CD4-positive, alpha-beta T cell treated with Interleukin-6 for 4 hours (primary cell): ENCODE results near the gene CLDN20.

Experiments used
- DNase-seq: peaks from one replicate; pipeline ENCODE4 v3.0.0-alpha.2; 2020; ENCODE audit warnings: mixed read lengths

Gene CLDN20

GRCh38 chr6:155245831-155246230 is 18.0 kb upstream of the CLDN20 start:
- no peak for DNase-seq

- DNase-seq: no peak
These were observed 17.0 kb upstream of the CLDN20 start for GRCh38 chr6:155246825-155247224.

- DNase-seq: no peak
These were observed 16.2 kb upstream of the CLDN20 start for GRCh38 chr6:155247618-155248007.

- peak; percentile 25 for DNase-seq
These were observed 15.5 kb upstream of the CLDN20 start for GRCh38 chr6:155248008-155249001.

- DNase-seq: no peak
These were observed 13.0 kb upstream of the CLDN20 start for GRCh38 chr6:155250701-155251381.

- no peak for DNase-seq
These were observed 11.2 kb upstream of the CLDN20 start for GRCh38 chr6:155252581-155252980.

GRCh38 chr6:155253337-155253736 is 10.5 kb upstream of the CLDN20 start:
- DNase-seq: no peak

- DNase-seq: no peak
These were observed 9.7 kb upstream of the CLDN20 start for GRCh38 chr6:155254139-155254538.

- no peak for DNase-seq
These were observed 7.6 kb upstream of the CLDN20 start for GRCh38 chr6:155256122-155256795.

- DNase-seq: no peak
These were observed 6.0 kb upstream of the CLDN20 start for GRCh38 chr6:155257796-155258195.

GRCh38 chr6:155259204-155259603 is 4.6 kb upstream of the CLDN20 start:
- DNase-seq: no peak

GRCh38 chr6:155259897-155260296 is 3.9 kb upstream of the CLDN20 start:
- no peak for DNase-seq

- no peak for DNase-seq
These were observed 3.1 kb upstream of the CLDN20 start for GRCh38 chr6:155260686-155261085.

GRCh38 chr6:155261111-155261900 is 2.5 kb upstream of the CLDN20 start:
- DNase-seq: no peak

GRCh38 chr6:155262655-155263054 is 1.2 kb upstream of the CLDN20 start:
- DNase-seq: no peak

- DNase-seq: no peak
These were observed 994 bp downstream of the CLDN20 start for GRCh38 chr6:155264693-155265320.

GRCh38 chr6:155265843-155266535 is 2.2 kb downstream of the CLDN20 start:
- DNase-seq: no peak

GRCh38 chr6:155267411-155267810 is 3.6 kb downstream of the CLDN20 start:
- no peak for DNase-seq

GRCh38 chr6:155268088-155268867 is 4.5 kb downstream of the CLDN20 start:
- peak; percentile 12 for DNase-seq

GRCh38 chr6:155269765-155270164 is 6.0 kb downstream of the CLDN20 start:
- DNase-seq: no peak
